Activated CD4-positive, alpha-beta T cell treated with anti-CD3 and anti-CD28 coated beads for 36 hours (primary cell): ENCODE data around the gene TRIM74. TPM values are rescaled to one million over a fixed set of nuclear protein-coding genes. Genes with fewer than 3 reads are reported as not detected.
"Not testable (repeated sequence)": the region's sequence is repeated elsewhere in the genome, so short reads cannot be mapped to it uniquely, and the experiment has no call there.

Source experiments
- ATAC-seq: fragments of 200-7000 bp; cut with Tn5 transposase; one replicate; pipeline ENCODE4 v1.10.0; 2021; ENCODE audit warnings: mild to moderate bottlenecking, moderate library complexity
- CTCF ChIA-PET: fragments of 350-600 bp; sonication (Branson Sonifier 250); formaldehyde crosslinking; loops from one replicate; lab custom pipeline; 2021; ENCODE audit warnings: antibody characterized with exemption; lab: Charles Lee
- POLR2A ChIA-PET: fragments of 350-600 bp; sonication (Branson Sonifier 250); formaldehyde crosslinking; loops from one replicate; lab custom pipeline; 2021; ENCODE audit warnings: antibody characterized with exemption, inconsistent platforms; lab: Charles Lee
- DNase-seq: peaks from one replicate; pipeline ENCODE4 v3.0.0-alpha.2; 2020
- H3K27ac Mint-ChIP-seq: one replicate; pipeline ENCODE4 v1.8.0; 2021; ENCODE audit warnings: mixed read lengths
- H3K27me3 Mint-ChIP-seq: one replicate; pipeline ENCODE4 v1.8.0; 2021; ENCODE audit warnings: mixed read lengths
- H3K36me3 Mint-ChIP-seq: one replicate; pipeline ENCODE4 v1.8.0; 2021; ENCODE audit warnings: low read depth, mixed read lengths
- H3K4me1 Mint-ChIP-seq: one replicate; pipeline ENCODE4 v1.8.0; 2021; ENCODE audit warnings: mixed read lengths
- H3K4me3 Mint-ChIP-seq: one replicate; pipeline ENCODE4 v1.8.0; 2021; ENCODE audit warnings: mild to moderate bottlenecking, moderate library complexity, mixed read lengths
- H3K9me3 Mint-ChIP-seq: one replicate; pipeline ENCODE4 v1.8.0; 2021; ENCODE audit warnings: low read depth, mixed read lengths
- intact Hi-C, 2 experiments: fragments of 100-400 bp; cut with DNase I in 1 of 2; cut with micrococcal nuclease in 1 of 2; formaldehyde crosslinking; loops; one replicate each; pipeline versions ENCODE4 v1.14.2 to v1.15.1; 2022 to 2024; cut with DNase I, micrococcal nuclease
- total RNA-seq, 2 experiments: library from RNA; stranded (reverse); gene quantifications; one replicate each; pipeline ENCODE4 v1.2.3, GENCODE V29; 2021

The TRIM74 gene
- under 1 TPM; 0.40 to 0.66 TPM for total RNA-seq

- intact Hi-C loops, POLR2A ChIA-PET, H3K27me3 Mint-ChIP-seq, H3K36me3 Mint-ChIP-seq, H3K9me3 Mint-ChIP-seq, H3K4me3 Mint-ChIP-seq, H3K4me1 Mint-ChIP-seq, DNase-seq, H3K27ac Mint-ChIP-seq, ATAC-seq, CTCF ChIA-PET: not testable (repeated sequence)
Observed at GRCh38 chr7:72968980-72969516, at the start of gene TRIM74. Gene TRIM74 (minus strand): TSS chr7:72969466. CDS start chr7:72966157, 3,309 bp downstream.

GRCh38 chr7:73006491-73006890 lies 37.2 kb upstream of the TRIM74 start:
- peak; percentile 6 for DNase-seq
- CTCF ChIA-PET, H3K27ac Mint-ChIP-seq, ATAC-seq, intact Hi-C loops, H3K27me3 Mint-ChIP-seq, POLR2A ChIA-PET, H3K9me3 Mint-ChIP-seq, H3K4me1 Mint-ChIP-seq, H3K36me3 Mint-ChIP-seq: not testable (repeated sequence)
- peak overlapping the region; percentile 61 for H3K4me3 Mint-ChIP-seq

GRCh38 chr7:73005693-73006447 lies 36.6 kb upstream of the TRIM74 start:
- intact Hi-C loops, H3K36me3 Mint-ChIP-seq, H3K4me1 Mint-ChIP-seq, H3K9me3 Mint-ChIP-seq, CTCF ChIA-PET, POLR2A ChIA-PET, H3K27me3 Mint-ChIP-seq: not testable (repeated sequence)
- peak; percentile 87 for DNase-seq
- ATAC-seq: peak; percentile 84
- H3K4me3 Mint-ChIP-seq: peak overlapping the region; percentile 95
- peak overlapping the region; percentile 99 for H3K27ac Mint-ChIP-seq

- ATAC-seq: peak; percentile 85
- H3K9me3 Mint-ChIP-seq, POLR2A ChIA-PET, H3K36me3 Mint-ChIP-seq, intact Hi-C loops, H3K27me3 Mint-ChIP-seq, CTCF ChIA-PET, H3K4me1 Mint-ChIP-seq: not testable (repeated sequence)
- DNase-seq: peak; percentile 80
- Mint-ChIP-seq H3K27ac (peak overlapping the region; percentile 99), H3K4me3 (peak overlapping the region; percentile 95)
Observed at GRCh38 chr7:73005356-73005692, 36.1 kb upstream of the TRIM74 start.

- DNase-seq, H3K27ac Mint-ChIP-seq, H3K36me3 Mint-ChIP-seq, POLR2A ChIA-PET, H3K4me1 Mint-ChIP-seq, intact Hi-C loops, CTCF ChIA-PET, ATAC-seq, H3K9me3 Mint-ChIP-seq, H3K27me3 Mint-ChIP-seq, H3K4me3 Mint-ChIP-seq: not testable (repeated sequence)
Observed at GRCh38 chr7:72997887-72998468, 28.7 kb upstream of the TRIM74 start.

GRCh38 chr7:72997447-72997846 lies 28.2 kb upstream of the TRIM74 start:
- H3K9me3 Mint-ChIP-seq, H3K36me3 Mint-ChIP-seq, CTCF ChIA-PET, H3K4me3 Mint-ChIP-seq, DNase-seq, ATAC-seq, H3K27ac Mint-ChIP-seq, POLR2A ChIA-PET, H3K27me3 Mint-ChIP-seq, H3K4me1 Mint-ChIP-seq, intact Hi-C loops: not testable (repeated sequence)

- H3K4me1 Mint-ChIP-seq, CTCF ChIA-PET, H3K36me3 Mint-ChIP-seq, H3K4me3 Mint-ChIP-seq, H3K27ac Mint-ChIP-seq, H3K9me3 Mint-ChIP-seq, DNase-seq, POLR2A ChIA-PET, H3K27me3 Mint-ChIP-seq, ATAC-seq, intact Hi-C loops: not testable (repeated sequence)
Observed at GRCh38 chr7:72995484-72995883, 26.2 kb upstream of the TRIM74 start.

- H3K27me3 Mint-ChIP-seq, POLR2A ChIA-PET, H3K27ac Mint-ChIP-seq, H3K36me3 Mint-ChIP-seq, H3K4me1 Mint-ChIP-seq, H3K4me3 Mint-ChIP-seq, DNase-seq, H3K9me3 Mint-ChIP-seq, intact Hi-C loops, ATAC-seq, CTCF ChIA-PET: not testable (repeated sequence)
Observed at GRCh38 chr7:72990146-72990913, 21.1 kb upstream of the TRIM74 start.

GRCh38 chr7:72982084-72982483 lies 12.8 kb upstream of the TRIM74 start:
- H3K36me3 Mint-ChIP-seq, CTCF ChIA-PET, ATAC-seq, H3K9me3 Mint-ChIP-seq, H3K4me3 Mint-ChIP-seq, DNase-seq, POLR2A ChIA-PET, intact Hi-C loops, H3K4me1 Mint-ChIP-seq, H3K27me3 Mint-ChIP-seq, H3K27ac Mint-ChIP-seq: not testable (repeated sequence)

- H3K9me3 Mint-ChIP-seq, POLR2A ChIA-PET, ATAC-seq, H3K36me3 Mint-ChIP-seq, CTCF ChIA-PET, DNase-seq, intact Hi-C loops, H3K27me3 Mint-ChIP-seq, H3K4me1 Mint-ChIP-seq, H3K27ac Mint-ChIP-seq, H3K4me3 Mint-ChIP-seq: not testable (repeated sequence)
Observed at GRCh38 chr7:72980382-72980781, 11.1 kb upstream of the TRIM74 start.

- H3K4me3 Mint-ChIP-seq: not testable (repeated sequence)
Observed at GRCh38 chr7:72976434-72976833, 7.2 kb upstream of the TRIM74 start.

More at GRCh38 chr7:72976434-72976833, 7.2 kb upstream of the TRIM74 start:
- H3K27me3 Mint-ChIP-seq, CTCF ChIA-PET, H3K4me1 Mint-ChIP-seq, H3K36me3 Mint-ChIP-seq, ATAC-seq, H3K27ac Mint-ChIP-seq, POLR2A ChIA-PET, DNase-seq, intact Hi-C loops, H3K9me3 Mint-ChIP-seq: not testable (repeated sequence)
